GM21390 (cell line): Measurements from ENCODE around the gene NELL2.

Source experiments
- ATAC-seq: cut with Tn5 transposase; IDR thresholded peaks from one replicate; pipeline ENCODE4 v1.9.1; 2021; ENCODE audit not compliant: unreplicated experiment

NELL2 gene

DNA sequence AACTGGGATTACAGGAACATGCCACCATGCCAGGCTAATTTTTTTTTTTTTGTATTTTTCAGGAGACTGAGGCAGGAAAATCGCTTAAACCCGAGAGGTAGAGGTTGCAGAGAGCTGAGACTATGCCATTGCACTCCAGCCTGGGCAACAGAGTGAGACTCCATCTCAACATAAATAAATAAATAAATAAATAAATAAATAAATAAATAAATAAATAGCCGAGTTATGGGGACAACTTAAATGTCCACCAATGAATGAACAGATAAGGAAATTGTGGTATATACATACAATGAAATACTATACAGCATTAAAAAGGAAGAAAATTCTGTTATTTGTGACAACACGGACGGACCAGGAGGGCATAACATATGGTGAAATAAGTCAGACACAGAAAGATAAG, 325.7 kb downstream of the NELL2 start:
- ATAC-seq, result no peak

DNA sequence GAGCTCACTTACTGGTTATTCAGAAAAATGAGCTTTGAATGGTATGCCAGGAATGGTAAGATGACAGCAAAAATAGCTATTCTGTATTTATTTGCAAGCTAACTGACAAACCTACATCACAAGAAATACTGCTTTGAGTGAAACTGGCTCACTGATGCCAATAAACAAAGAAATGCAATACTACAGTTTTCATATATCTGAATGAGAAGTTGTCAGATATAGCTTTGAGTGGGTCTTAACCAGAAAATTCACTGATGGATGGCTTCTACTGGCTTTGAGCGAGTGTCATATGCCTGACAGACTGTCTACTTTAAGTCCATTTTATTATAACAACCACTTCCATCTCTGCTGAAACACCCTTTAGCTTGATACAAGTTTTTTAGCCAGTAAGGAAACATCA, 330.1 kb downstream of the NELL2 start:
- no peak for ATAC-seq

DNA sequence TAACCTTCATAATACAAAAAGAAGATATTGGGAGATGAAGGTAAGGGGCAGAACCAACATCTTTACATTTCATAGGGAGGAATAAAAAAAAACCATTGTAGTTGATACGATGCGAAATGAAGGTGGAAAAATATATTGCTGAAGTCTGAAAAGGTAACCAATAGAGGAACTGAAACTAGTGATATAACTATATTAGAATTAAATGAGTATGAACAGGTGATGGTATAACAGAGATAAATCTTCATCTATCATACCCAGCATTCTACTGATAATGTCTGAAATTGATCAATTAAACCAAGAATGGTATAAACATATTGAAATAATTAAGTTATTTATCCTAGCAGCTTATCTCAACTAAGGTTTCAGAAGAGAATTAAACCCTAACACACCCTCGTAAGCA, 332.1 kb downstream of the NELL2 start:
- ATAC-seq, result no peak

- no peak for ATAC-seq
These were observed 333.4 kb downstream of the NELL2 start for GRCh38 chr12:44542716-44543115.

DNA sequence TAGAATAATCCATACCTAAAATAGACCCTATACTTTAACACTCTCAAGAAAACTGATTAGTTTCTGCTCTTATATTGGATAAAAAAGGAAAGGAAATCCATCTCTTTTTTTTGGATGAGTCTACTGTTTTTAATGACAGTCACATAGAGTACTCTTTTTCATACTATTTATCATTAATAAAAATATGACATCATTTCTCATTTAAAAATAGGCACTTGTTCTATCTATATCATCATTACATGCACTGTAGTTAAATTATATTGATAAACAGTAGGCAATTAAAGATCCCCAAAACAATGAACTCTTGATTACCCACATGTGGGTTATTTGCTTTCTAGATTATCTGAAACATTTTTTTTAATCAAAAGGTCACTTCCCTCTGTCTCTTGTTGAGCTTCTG, 338.8 kb downstream of the NELL2 start:
- ATAC-seq, result no peak

GRCh38 chr12:44532940-44533339, 343.2 kb downstream of the NELL2 start:
- no peak for ATAC-seq

DNA sequence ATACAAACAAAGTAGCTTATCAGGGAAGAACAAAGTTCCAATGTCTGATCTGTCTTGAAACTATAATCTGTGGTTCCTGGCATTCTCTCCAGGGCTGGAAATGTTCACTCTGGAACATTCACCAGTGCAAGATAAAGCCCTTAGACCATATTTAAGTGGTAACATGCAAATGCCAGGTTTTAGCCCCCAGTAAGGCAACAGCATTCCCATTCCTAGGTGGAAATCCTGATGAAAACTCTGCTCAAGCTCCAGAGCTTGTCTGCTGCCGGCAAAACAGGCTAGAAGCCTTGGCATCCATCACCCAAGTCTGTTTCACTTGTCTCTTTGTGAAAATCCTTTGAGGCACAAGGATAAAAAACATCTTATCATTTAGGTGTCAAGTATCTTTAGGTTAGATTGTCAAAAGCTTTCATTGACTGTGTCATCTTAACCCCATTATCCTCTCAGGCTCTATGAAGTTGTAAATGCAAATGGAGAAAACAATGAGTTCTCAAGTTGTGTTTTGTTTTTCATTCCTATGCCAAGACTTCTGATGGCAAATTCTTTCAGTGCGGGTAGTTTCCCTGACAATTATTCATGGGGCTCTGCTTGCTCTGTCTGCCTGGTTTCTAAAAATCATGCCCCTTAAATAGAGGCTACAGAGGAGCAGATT, 344.7 kb downstream of the NELL2 start:
- no peak for ATAC-seq

- ATAC-seq, result no peak
These were observed 349.4 kb downstream of the NELL2 start for GRCh38 chr12:44526655-44527182.

- ATAC-seq, result no peak
These were observed 350.1 kb downstream of the NELL2 start for GRCh38 chr12:44525806-44526654.

GRCh38 chr12:44523828-44524227, 352.3 kb downstream of the NELL2 start:
- no peak for ATAC-seq

- ATAC-seq, result no peak
These were observed 354.4 kb downstream of the NELL2 start for GRCh38 chr12:44521702-44522101.

- ATAC-seq, result no peak
These were observed 356.2 kb downstream of the NELL2 start for GRCh38 chr12:44519931-44520330.

GRCh38 chr12:44511289-44511688, 364.8 kb downstream of the NELL2 start:
- no peak for ATAC-seq

GRCh38 chr12:44510510-44510909, 365.6 kb downstream of the NELL2 start:
- no peak for ATAC-seq

- no peak for ATAC-seq
These were observed 366.0 kb downstream of the NELL2 start for GRCh38 chr12:44510076-44510475.

DNA sequence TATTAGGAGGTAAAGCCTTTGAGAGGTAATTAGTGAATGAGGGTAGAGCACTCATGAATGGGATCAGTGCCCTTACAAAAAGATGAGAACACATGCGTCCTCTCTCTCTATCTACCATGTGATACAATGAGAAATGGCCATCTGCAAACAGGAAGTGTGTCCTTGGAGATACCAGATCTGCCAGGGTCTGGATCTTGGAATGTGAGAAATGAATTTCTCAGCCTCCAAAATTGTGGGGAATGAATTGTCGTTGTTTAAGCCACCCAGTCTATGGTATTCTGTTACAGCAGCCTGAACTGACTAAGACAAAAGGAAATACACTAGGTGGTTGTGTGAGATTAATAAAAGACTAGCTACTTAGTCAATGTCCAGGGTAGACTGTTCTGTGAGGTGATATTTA, 366.6 kb downstream of the NELL2 start:
- no peak for ATAC-seq

DNA sequence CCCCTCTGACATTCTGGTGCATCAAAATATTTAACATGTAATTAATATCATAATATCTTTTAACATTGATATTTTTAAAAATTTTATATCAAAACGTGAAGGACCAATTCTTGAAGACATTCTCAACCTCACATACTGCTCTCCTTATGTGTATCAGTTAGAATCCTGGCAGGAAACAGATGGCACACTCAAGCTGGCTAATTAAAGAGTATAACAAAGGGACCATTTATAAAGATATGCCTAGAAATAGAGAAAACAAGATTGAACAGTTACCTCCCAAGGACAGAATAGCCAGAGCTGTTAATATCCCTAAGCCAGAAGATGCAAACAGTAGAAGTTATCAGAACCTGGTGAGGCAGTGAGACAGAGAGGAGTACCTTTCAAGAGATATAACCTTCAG, 368.7 kb downstream of the NELL2 start:
- ATAC-seq, result no peak

- no peak for ATAC-seq
These were observed 371.3 kb downstream of the NELL2 start for GRCh38 chr12:44504799-44505198.

DNA sequence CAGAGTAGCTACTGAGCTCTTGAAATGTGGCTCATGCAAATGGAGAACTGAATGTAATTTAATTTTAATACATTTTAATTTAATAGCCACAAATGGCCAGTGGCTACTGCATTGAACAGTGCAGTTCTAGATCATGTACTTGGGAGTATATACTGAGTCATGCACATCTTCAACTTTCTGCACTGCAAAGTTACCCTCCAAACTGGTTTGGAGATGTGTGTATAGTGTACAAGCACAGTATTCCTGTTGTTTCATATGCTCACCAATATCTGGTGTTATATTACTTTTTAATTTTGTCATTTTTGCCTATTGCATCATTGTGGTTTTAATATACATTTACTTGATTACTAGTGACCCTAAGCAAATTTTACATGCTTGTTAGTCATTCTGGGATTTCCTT, 372.8 kb downstream of the NELL2 start:
- no peak for ATAC-seq

DNA sequence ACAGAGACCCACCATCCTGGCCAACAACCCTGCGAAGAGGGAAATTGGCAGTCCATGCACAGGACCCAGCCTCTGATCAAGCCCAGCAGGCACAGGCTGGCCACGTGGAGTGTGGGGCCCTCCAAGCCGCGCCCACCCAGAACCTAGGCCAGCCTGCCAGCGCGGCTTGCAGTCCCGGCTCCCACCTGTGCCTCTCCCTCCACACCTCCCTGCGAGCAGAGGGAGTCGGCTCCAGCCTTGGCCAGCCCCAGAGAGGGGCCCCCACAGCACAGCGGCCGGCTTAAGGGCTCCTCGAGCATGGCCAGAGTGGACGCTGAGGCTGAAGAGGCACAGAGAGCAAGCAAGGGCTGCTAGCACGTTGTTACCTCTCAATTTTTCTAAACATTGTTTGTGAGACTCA, 373.4 kb downstream of the NELL2 start:
- no peak for ATAC-seq

- no peak for ATAC-seq
These were observed 375.7 kb downstream of the NELL2 start for GRCh38 chr12:44500423-44500822.

- ATAC-seq, result no peak
These were observed 379.1 kb downstream of the NELL2 start for GRCh38 chr12:44497044-44497443.
